K562 (cell line): Measurements from ENCODE around the gene FAM241B. TPM values are rescaled to one million over a fixed set of nuclear protein-coding genes. Genes with fewer than 3 reads are reported as not detected.

Source experiments
- ATAC-seq: fragments of 200-7000 bp; cut with Tn5 transposase; 3 replicates; pipeline ENCODE4 v1.9.1; 2020; ENCODE audit warnings: moderate library complexity
- BruUV-seq: library from RNA; stranded (reverse); fragments of 400-500 nt; replicated peaks from 2 replicates; lab custom pipeline; 2021; lab: Mats Ljungman, UMichigan
- CTCF ChIA-PET: fragments of 300-600 bp; formaldehyde crosslinking; extraction: SDS; loops from one replicate; lab custom pipeline; 2021; ENCODE audit warnings: low intra/inter-chr PET ratio; lab: Yijun Ruan, JAX
- POLR2A ChIA-PET: fragments of 300-600, 350-650 bp; sonication (Branson Sonifier 250); formaldehyde crosslinking; extraction: SDS; loops from one replicate; lab custom pipeline; 2021; ENCODE audit warnings: antibody characterized with exemption, inconsistent platforms; lab: Yijun Ruan, JAX
- DNase-seq, 4 experiments: peaks; one replicate each; pipeline versions ENCODE4 v3.0.0 to v3.0.0-alpha.2; 2011 to 2018; ENCODE audit warnings: low spot score in 3 of 4, mixed read lengths in 3 of 4; ENCODE audit errors: extremely low read depth in 1 of 4
- FAIRE-seq: peaks from 2 replicates; lab custom pipeline; 2011; peaks lifted over from hg19 to GRCh38; lab: Jason Lieb, UNC
- H2AFZ ChIP-seq: 2 replicates; pipeline ENCODE4 v1.6.0; 2011; ENCODE audit warnings: low read depth, low read length, control low read depth, inconsistent platforms
- H3K27ac ChIP-seq: fragments of 200-600 bp; 3 replicates; pipeline ENCODE4 v1.8.0; 2011; ENCODE audit warnings: low read depth, mild to moderate bottlenecking, control low read depth, inconsistent platforms, low read length, moderate library complexity, mixed read lengths; ENCODE audit errors: extremely low read depth
- H3K27me3 ChIP-seq, 2 experiments: fragments of 300-600 bp in 1 of 2; 2 replicates in 1 of 2; 3 replicates in 1 of 2; pipeline versions ENCODE4 v1.6.0 to v1.8.0; 2011; ENCODE audit warnings: inconsistent platforms in 2 of 2, low read length in 2 of 2, mild to moderate bottlenecking in 1 of 2, mixed read lengths in 1 of 2, moderate library complexity in 1 of 2; ENCODE audit not compliant: control insufficient read depth in 2 of 2, insufficient read depth in 2 of 2
- H3K36me3 ChIP-seq: fragments of 300-600 bp; 3 replicates; pipeline ENCODE4 v1.8.0; 2011; ENCODE audit warnings: mild to moderate bottlenecking, low read length, inconsistent platforms; ENCODE audit not compliant: control insufficient read depth, insufficient read depth
- H3K4me1 ChIP-seq, 2 experiments: fragments of 200-600 bp in 1 of 2; replicated peaks in 1 of 2; 2 replicates in 1 of 2; 3 replicates in 1 of 2; pipeline versions ENCODE4 v1.5.1 to v1.8.0; 2011; ENCODE audit warnings: inconsistent platforms in 2 of 2, low read length in 2 of 2, mild to moderate bottlenecking in 1 of 2, mixed read lengths in 1 of 2, moderate library complexity in 1 of 2; ENCODE audit not compliant: control insufficient read depth in 2 of 2, insufficient read depth in 2 of 2
- H3K4me2 ChIP-seq: 2 replicates; pipeline ENCODE4 v1.6.1; 2011; ENCODE audit warnings: low read length, control low read depth, inconsistent platforms, mixed read lengths; ENCODE audit not compliant: insufficient read depth
- H3K4me3 ChIP-seq: fragments of 200-600 bp; sonication (generic), shearing (Covaris generic); 2 replicates; pipeline ENCODE4 v1.5.1; 2016; ENCODE audit warnings: control low read depth, inconsistent platforms
- H3K79me2 ChIP-seq: fragments of 200-600 bp; 3 replicates; pipeline ENCODE4 v1.8.0; 2011; ENCODE audit warnings: low read length, inconsistent platforms; ENCODE audit not compliant: control insufficient read depth, insufficient read depth
- H3K9ac ChIP-seq, 2 experiments: 2 replicates each; pipeline versions ENCODE4 v1.6.0 to v1.6.1; 2011; ENCODE audit warnings: low read depth in 2 of 2, low read length in 2 of 2, control low read depth in 1 of 2, inconsistent platforms in 1 of 2, mild to moderate bottlenecking in 1 of 2, mixed read lengths in 1 of 2; ENCODE audit not compliant: insufficient read depth in 1 of 2
- H3K9me1 ChIP-seq: one replicate; pipeline ENCODE4 v1.6.0; 2011; ENCODE audit warnings: inconsistent platforms, mild to moderate bottlenecking, low read length, moderate library complexity; ENCODE audit not compliant: control insufficient read depth, insufficient read depth
- H3K9me3 ChIP-seq: replicated peaks from 2 replicates; pipeline ENCODE4 v1.5.1; 2011; ENCODE audit warnings: low read depth, low read length, inconsistent platforms; ENCODE audit not compliant: control insufficient read depth, insufficient read depth
- H4K20me1 ChIP-seq: replicated peaks from 2 replicates; pipeline ENCODE4 v1.6.1; 2011; ENCODE audit warnings: low read length, inconsistent platforms, mixed read lengths; ENCODE audit not compliant: control insufficient read depth, insufficient read depth
- BHLHE40 ChIP-seq: IDR thresholded peaks from 2 replicates; pipeline ENCODE4 v1.6.1; 2011; ENCODE audit warnings: low read length, improper control_type of control experiment
- LEF1 ChIP-seq: fragments of 450-650 bp; IDR thresholded peaks from 2 replicates; pipeline ENCODE4 v1.6.1; 2016; ENCODE audit warnings: mild to moderate bottlenecking
- MEF2A ChIP-seq: IDR thresholded peaks from 2 replicates; pipeline ENCODE4 v1.6.1; 2011; ENCODE audit warnings: low read depth, mild to moderate bottlenecking, low read length, moderate library complexity; ENCODE audit not compliant: control insufficient read depth
- MYC ChIP-seq, 2 experiments: fragments of 250-450 bp in 1 of 2; sonication (Bioruptor Pico) in 1 of 2; IDR thresholded peaks; 2 replicates each; pipeline versions ENCODE4 v1.5.1 to v1.6.1; 2012 to 2021; ENCODE audit warnings: low read depth in 2 of 2, borderline replicate concordance in 1 of 2, improper control_type of control experiment in 1 of 2, low read length in 1 of 2, mild to moderate bottlenecking in 1 of 2, moderate library complexity in 1 of 2
- NFIC ChIP-seq: fragments of 450-650 bp; IDR thresholded peaks from 2 replicates; pipeline ENCODE4 v1.6.1; 2017; ENCODE audit warnings: mild to moderate bottlenecking, inconsistent platforms
- PCBP1 ChIP-seq: fragments of 200-400 bp; formaldehyde crosslinking; IDR thresholded peaks from 2 replicates; pipeline ENCODE4 v1.6.1; 2018; ENCODE audit warnings: mild to moderate bottlenecking, low read depth, low read length; ENCODE audit not compliant: poor library complexity, severe bottlenecking
- WGBS: fragments of 100-300 bp; shearing (Covaris generic); methylation state at CpG from one replicate; pipeline ENCODE4 v1.1.6; 2016; ENCODE audit warnings: low coverage, mixed read lengths; ENCODE audit not compliant: insufficient coverage; ENCODE audit errors: missing lambda C conversion rate; 5-methylcytosine and 5-hydroxymethylcytosine counted together
- in situ Hi-C: fragments of 300-500 bp; cut with MboI; formaldehyde crosslinking; loops from 4 replicates; pipeline ENCODE4 v1.15.0; 2018; ENCODE audit warnings: inconsistent platforms, mixed read lengths
- intact Hi-C: fragments of 100-400 bp; cut with micrococcal nuclease; formaldehyde crosslinking; loops from 2 replicates; pipeline ENCODE4 v1.14.2; 2022
- polyA plus RNA-seq, 8 experiments: library from polyadenylated mRNA; depleted of rRNA in 4 of 8; stranded (reverse) in 5 of 8; unstranded in 3 of 8; fragments of >200 nt; fragmentation: Nextera tagmentation in 2 of 8; fragmentation: Illumina TruSeq in 1 of 8; extraction: Ambion mirVana in 2 of 8; extraction: Trizol in 1 of 8; gene quantifications; 2 replicates each; pipeline versions ENCODE4 v1.2.1 to v1.2.3, GENCODE V29; 2011 to 2014; ENCODE audit warnings: inconsistent platforms in 1 of 8, missing spikeins in 1 of 8
- total RNA-seq, 7 experiments: library from RNA; depleted of rRNA in 6 of 7; stranded (reverse); fragments of >200 nt in 6 of 7; fragmentation: Illumina TruSeq in 2 of 7; extraction: Trizol in 2 of 7; gene quantifications; 2 replicates each; pipeline versions ENCODE4 v1.2.1 to v1.2.3, GENCODE V29; 2011 to 2021; ENCODE audit warnings: low replicate concordance in 1 of 7

FAM241B gene
- total and polyA plus RNA-seq, 9 of the 15 experiments (the other 6 are each of a cell fraction or from before 2014, with no cell fraction given), result 1.9 to 11.1 (median 3.0) TPM

DNA sequence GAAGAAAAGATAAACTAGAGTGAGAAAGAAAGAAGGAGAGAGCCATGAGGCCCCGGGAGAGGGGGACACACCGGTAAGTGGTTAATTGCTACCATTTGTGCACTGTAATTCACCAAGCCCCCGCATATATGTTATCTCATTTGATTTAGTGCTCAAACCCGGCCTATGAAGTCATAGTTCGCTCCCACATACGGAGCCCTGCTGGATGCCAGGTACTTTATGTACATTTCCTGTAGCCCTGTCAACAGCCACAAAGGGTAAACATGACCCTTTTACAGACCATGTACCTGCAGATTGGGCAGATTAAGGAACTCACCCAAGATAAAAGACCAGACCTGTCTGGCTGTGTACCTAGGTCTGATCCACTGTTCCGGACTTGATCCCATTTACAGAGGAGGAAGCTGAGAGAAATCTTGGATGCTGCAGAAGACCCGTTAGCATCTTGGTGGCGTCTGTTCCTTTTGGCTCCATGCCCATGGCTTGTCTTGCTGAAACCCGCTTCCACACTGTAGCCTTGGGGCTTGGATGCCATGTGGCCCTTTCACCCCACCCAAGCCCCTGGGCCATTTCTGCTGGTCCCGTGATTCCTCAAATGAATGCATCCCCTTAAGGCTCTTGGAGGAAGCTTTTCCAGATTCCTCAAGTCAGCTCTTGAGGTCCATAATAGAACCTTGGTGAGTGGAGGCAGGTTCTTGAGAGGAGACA is 32.3 kb downstream of the FAM241B start:
- Histone ChIP-seq H3K36me3 (no peaks in the 10 kb centered on the region), H4K20me1 (peaks cover 23% of the 10 kb centered on the region; the same call in 1 of the 2 replicates), H2AFZ (no peak overlapping the region), H3K4me1 (no peaks in the 10 kb centered on the region), H3K4me3 (no peak overlapping the region), H3K9me3 (no peaks in the 10 kb centered on the region), H3K27ac (no peak overlapping the region), H3K4me2 (no peak overlapping the region), H3K9ac (no peak overlapping the region), H3K79me2 (no peaks in the 10 kb centered on the region), H3K9me1 (no peaks in the 10 kb centered on the region), H3K27me3 (peaks cover 29 to 82% of the 10 kb centered on the region in 2 experiments; a peak in 4 of 5 replicates)
- in situ Hi-C loops (no loop called here), intact Hi-C loops (no loop called here)
- TF ChIP-seq BHLHE40 (no peak), NFIC (peak; percentile 26; the same call in 1 of the 2 replicates)
- no peak for ATAC-seq
- ChIA-PET CTCF (no interaction called here), POLR2A (interaction anchor here (0.5 to 1.4 kb wide), 3 partner anchors 13 to 282 kb away, joined by 3 read pairs; no protein-coding TSS in a partner anchor)
- no peak for FAIRE-seq
- DNase-seq, result no peak
- BruUV-seq, result no TSS peak
- WGBS, result under 1% methylated on average over 11 of the region's 11 CpGs

DNA sequence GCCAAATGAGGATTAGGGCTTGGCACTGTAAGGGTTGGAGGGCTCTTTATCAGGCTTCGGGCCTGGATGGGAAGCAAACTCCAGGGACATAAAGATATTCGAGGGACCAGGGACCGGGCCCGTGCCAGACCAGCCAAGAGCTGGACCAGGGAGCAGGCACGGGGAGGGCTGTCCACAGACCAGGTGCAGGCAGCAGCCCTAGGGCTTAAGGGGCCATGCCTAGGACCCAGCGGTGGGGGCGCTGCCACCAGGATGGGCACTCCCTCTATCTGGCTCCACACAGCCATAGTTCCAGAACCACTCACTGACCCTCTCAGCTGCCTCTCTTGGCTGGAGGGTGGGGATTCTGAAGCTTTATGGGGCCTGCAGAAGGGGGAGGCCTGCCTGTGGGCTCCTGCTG is 32.9 kb downstream of the FAM241B start:
- Histone ChIP-seq H3K9me1 (no peaks in the 10 kb centered on the region), H3K79me2 (no peaks in the 10 kb centered on the region), H3K4me3 (no peak overlapping the region), H3K4me2 (no peak overlapping the region), H3K9ac (no peak overlapping the region; a peak in 1 of 4 replicates), H3K36me3 (no peaks in the 10 kb centered on the region), H3K4me1 (no peaks in the 10 kb centered on the region), H3K27me3 (peaks cover 25 to 78% of the 10 kb centered on the region in 2 experiments; a peak in 4 of 5 replicates), H3K9me3 (no peaks in the 10 kb centered on the region), H4K20me1 (peaks cover 18% of the 10 kb centered on the region; the same call in 1 of the 2 replicates), H3K27ac (no peak overlapping the region), H2AFZ (no peak overlapping the region)
- BruUV-seq, result no TSS peak
- ChIA-PET POLR2A (interaction anchor here (0.7 to 1.4 kb wide), 3 partner anchors 11 to 65 kb away, joined by 3 read pairs; no protein-coding TSS in a partner anchor), CTCF (no interaction called here)
- intact Hi-C loops (no loop called here), in situ Hi-C loops (no loop called here)
- TF ChIP-seq PCBP1 (no peak), MYC (IDR thresholded peaks at IDR 0.05; ENCODE audit: low read depth, low read length) (no peak), MYC (CRISPR knock-in tag; IDR thresholded peaks at IDR 0.05; ENCODE audit: borderline replicate concordance, low read depth) (no peak), LEF1 (no peak), MEF2A (no peak)
- DNase-seq, result no peak
- no peak for FAIRE-seq
- ATAC-seq, result no peak
- 0% methylated on average over 7 of the region's 7 CpGs for WGBS
